Liver (tissue), 9 donors: ENCODE results near the gene ATXN1. TPM values are rescaled to one million over a fixed set of nuclear protein-coding genes. Genes with fewer than 3 reads are reported as not detected.

Experiments used
- DNase-seq: peaks from one replicate; pipeline ENCODE4 v3.0.0-alpha.2; 2017; ENCODE audit warnings: low spot score
- H3K27ac ChIP-seq, 2 donors: one replicate each; pipeline ENCODE4 v1.7.0; 2013; ENCODE audit warnings: inconsistent platforms in 2 of 2, low read length in 2 of 2, control low read depth in 1 of 2, low read depth in 1 of 2, mild to moderate bottlenecking in 1 of 2
- H3K27me3 ChIP-seq, 4 donors: one replicate each; pipeline versions ENCODE4 v1.6.1 to v1.7.0; 2013; ENCODE audit warnings: low read length in 3 of 4, inconsistent platforms in 1 of 4, mild to moderate bottlenecking in 1 of 4, moderate library complexity in 1 of 4; ENCODE audit not compliant: control insufficient read depth in 4 of 4, insufficient read depth in 4 of 4
- H3K36me3 ChIP-seq, 4 donors: one replicate each; pipeline versions ENCODE4 v1.6.1 to v1.7.0; 2013; ENCODE audit warnings: low read length in 3 of 4, mild to moderate bottlenecking in 3 of 4, low read depth in 1 of 4, moderate library complexity in 1 of 4; ENCODE audit not compliant: control insufficient read depth in 4 of 4, insufficient read depth in 3 of 4
- H3K4me1 ChIP-seq, 4 donors: one replicate each; pipeline versions ENCODE4 v1.6.1 to v1.7.0; 2013; ENCODE audit warnings: low read length in 3 of 4, mild to moderate bottlenecking in 3 of 4, moderate library complexity in 1 of 4; ENCODE audit not compliant: control insufficient read depth in 4 of 4, insufficient read depth in 4 of 4
- H3K4me3 ChIP-seq, 3 donors: one replicate each; pipeline versions ENCODE4 v1.6.1 to v1.7.0; 2013; ENCODE audit warnings: low read length in 3 of 3, control low read depth in 1 of 3, low read depth in 1 of 3, mild to moderate bottlenecking in 1 of 3
- H3K9ac ChIP-seq, 2 donors: one replicate each; pipeline ENCODE4 v1.7.0; 2013; ENCODE audit warnings: low read length in 2 of 2, mild to moderate bottlenecking in 2 of 2, moderate library complexity in 2 of 2, control low read depth in 1 of 2, low read depth in 1 of 2
- H3K9me3 ChIP-seq, 4 donors: one replicate each; pipeline versions ENCODE4 v1.6.1 to v1.7.0; 2013; ENCODE audit warnings: low read length in 3 of 4; ENCODE audit not compliant: control insufficient read depth in 4 of 4
- CTCF ChIP-seq: fragments of 150-350 bp; IDR thresholded peaks from 2 replicates; pipeline ENCODE4 v1.5.1; 2017; ENCODE audit warnings: improper control_type of control experiment, low read depth, low read length; ENCODE audit not compliant: missing input control
- EGR1 ChIP-seq, 2 donors: IDR thresholded peaks; 2 replicates each; pipeline ENCODE4 v1.6.1; 2016 to 2018; ENCODE audit warnings: antibody characterized with exemption in 2 of 2, low read depth in 2 of 2
- FOXA2 ChIP-seq: IDR thresholded peaks from 2 replicates; pipeline ENCODE4 v1.6.1; 2016; ENCODE audit warnings: antibody characterized with exemption
- GABPA ChIP-seq, 2 donors: IDR thresholded peaks in 1 of 2; conservative IDR thresholded peaks in 1 of 2; 2 replicates each; pipeline ENCODE4 v1.6.1; 2016; ENCODE audit warnings: antibody characterized with exemption in 2 of 2, mild to moderate bottlenecking in 1 of 2, moderate library complexity in 1 of 2
- HNF4A ChIP-seq, 2 donors: conservative IDR thresholded peaks; 2 replicates each; pipeline ENCODE4 v1.6.1; 2016; ENCODE audit warnings: antibody characterized with exemption in 2 of 2, mild to moderate bottlenecking in 2 of 2
- HNF4G ChIP-seq: IDR thresholded peaks from 2 replicates; pipeline ENCODE4 v1.6.1; 2016; ENCODE audit warnings: antibody characterized with exemption
- JUND ChIP-seq, 2 donors: IDR thresholded peaks; 2 replicates each; pipeline ENCODE4 v1.6.1; 2016; ENCODE audit warnings: antibody characterized with exemption in 2 of 2
- MAX ChIP-seq: IDR thresholded peaks from 2 replicates; pipeline ENCODE4 v1.6.1; 2016; ENCODE audit warnings: antibody characterized with exemption
- NR2F2 ChIP-seq: IDR thresholded peaks from 2 replicates; pipeline ENCODE4 v1.6.1; 2016; ENCODE audit warnings: antibody characterized with exemption
- RAD21 ChIP-seq, 2 donors: IDR thresholded peaks; 2 replicates each; pipeline ENCODE4 v1.6.1; 2016; ENCODE audit warnings: antibody characterized with exemption in 2 of 2, mild to moderate bottlenecking in 2 of 2
- REST ChIP-seq: IDR thresholded peaks from 2 replicates; pipeline ENCODE4 v1.6.1; 2016; ENCODE audit warnings: antibody characterized with exemption, mild to moderate bottlenecking
- RXRA ChIP-seq, 2 donors: IDR thresholded peaks; 2 replicates each; pipeline ENCODE4 v1.6.1; 2017 to 2018; ENCODE audit warnings: antibody characterized with exemption in 2 of 2, mild to moderate bottlenecking in 1 of 2
- SP1 ChIP-seq: IDR thresholded peaks from 2 replicates; pipeline ENCODE4 v1.6.1; 2018; ENCODE audit warnings: antibody characterized with exemption, mild to moderate bottlenecking
- TAF1 ChIP-seq: conservative IDR thresholded peaks from 2 replicates; pipeline ENCODE4 v1.6.1; 2016; ENCODE audit warnings: antibody characterized with exemption, mild to moderate bottlenecking
- YY1 ChIP-seq: IDR thresholded peaks from 2 replicates; pipeline ENCODE4 v1.6.1; 2016; ENCODE audit warnings: antibody characterized with exemption, mild to moderate bottlenecking
- WGBS: extraction: QIAGEN DNeasy Blood & Tissue Kit; methylation state at CpG from one replicate; pipeline ENCODE4 v1.1.7; 2013; 5-methylcytosine and 5-hydroxymethylcytosine counted together
- polyA plus RNA-seq, 2 donors: library from polyadenylated mRNA; stranded (reverse) in 1 of 2; unstranded in 1 of 2; fragments of 200-250 nt in 1 of 2; fragments of >200 nt in 1 of 2; fragmentation: Nextera tagmentation in 1 of 2; extraction: Ambion mirVana in 1 of 2; gene quantifications; one replicate each; pipeline versions ENCODE4 v1.2.1 to v1.2.3, GENCODE V29; 2013 to 2015
- total RNA-seq, 2 donors: library from RNA; depleted of rRNA; stranded (reverse); fragments of >200 nt; gene quantifications; one replicate each; pipeline ENCODE4 v1.2.3, GENCODE V29; 2014
- TF ChIP-seq, protein P1 (sequence below): IDR thresholded peaks from 2 replicates; pipeline ENCODE4 v1.6.1; 2016; ENCODE audit warnings: antibody characterized with exemption
- TF ChIP-seq, protein P2 (sequence below): IDR thresholded peaks from 2 replicates; pipeline ENCODE4 v1.6.1; 2016; ENCODE audit warnings: antibody characterized with exemption
- donor health status: healthy.
- donor health status: healthy.
- donor health status: healthy.
- donor health status: healthy.
- donor health status: healthy.

ATXN1 gene
- total and polyA plus RNA-seq, 4 donors, result 4.3 to 29.7 (median 8.2) TPM

GRCh38 chr6:16375843-16376242, 385.4 kb downstream of the ATXN1 start:
- WGBS, result 97% methylated on average over 3 of the region's 3 CpGs
- H3K9ac ChIP-seq, result no peak overlapping the region

GRCh38 chr6:16375206-16375605, 386.1 kb downstream of the ATXN1 start:
- DNase-seq, result no peak
- WGBS, result 95% methylated on average over 1 of the region's 1 CpG
- no peak overlapping the region for H3K9ac ChIP-seq
- no peaks in the 10 kb centered on the region for H3K27me3 ChIP-seq
- H3K36me3 ChIP-seq, result peaks cover 0 to 2% (median 0%) of the 10 kb centered on the region in 4 donors
- H3K27ac ChIP-seq, result no peak overlapping the region
- H3K9me3 ChIP-seq, result no peaks in the 10 kb centered on the region
- TF ChIP-seq, protein P1, sequence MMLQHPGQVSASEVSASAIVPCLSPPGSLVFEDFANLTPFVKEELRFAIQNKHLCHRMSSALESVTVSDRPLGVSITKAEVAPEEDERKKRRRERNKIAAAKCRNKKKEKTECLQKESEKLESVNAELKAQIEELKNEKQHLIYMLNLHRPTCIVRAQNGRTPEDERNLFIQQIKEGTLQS, result no peak
- TF ChIP-seq HNF4A (conservative IDR thresholded peaks at IDR 0.05) (no peak), FOXA2 (no peak), MAX (no peak), NR2F2 (no peak), RXRA (IDR thresholded peaks at IDR 0.05) (no peak), GABPA (IDR thresholded peaks at IDR 0.05 in 1 of 2, conservative IDR thresholded peaks at IDR 0.05 in 1 of 2) (no peak), JUND (IDR thresholded peaks at IDR 0.05) (no peak), HNF4G (no peak), CTCF (no peak), TAF1 (no peak), REST (no peak), EGR1 (IDR thresholded peaks at IDR 0.05; ENCODE audit: low read depth in 2 of 2) (no peak), SP1 (no peak), RAD21 (IDR thresholded peaks at IDR 0.05) (no peak), YY1 (no peak)
- TF ChIP-seq, protein P2, sequence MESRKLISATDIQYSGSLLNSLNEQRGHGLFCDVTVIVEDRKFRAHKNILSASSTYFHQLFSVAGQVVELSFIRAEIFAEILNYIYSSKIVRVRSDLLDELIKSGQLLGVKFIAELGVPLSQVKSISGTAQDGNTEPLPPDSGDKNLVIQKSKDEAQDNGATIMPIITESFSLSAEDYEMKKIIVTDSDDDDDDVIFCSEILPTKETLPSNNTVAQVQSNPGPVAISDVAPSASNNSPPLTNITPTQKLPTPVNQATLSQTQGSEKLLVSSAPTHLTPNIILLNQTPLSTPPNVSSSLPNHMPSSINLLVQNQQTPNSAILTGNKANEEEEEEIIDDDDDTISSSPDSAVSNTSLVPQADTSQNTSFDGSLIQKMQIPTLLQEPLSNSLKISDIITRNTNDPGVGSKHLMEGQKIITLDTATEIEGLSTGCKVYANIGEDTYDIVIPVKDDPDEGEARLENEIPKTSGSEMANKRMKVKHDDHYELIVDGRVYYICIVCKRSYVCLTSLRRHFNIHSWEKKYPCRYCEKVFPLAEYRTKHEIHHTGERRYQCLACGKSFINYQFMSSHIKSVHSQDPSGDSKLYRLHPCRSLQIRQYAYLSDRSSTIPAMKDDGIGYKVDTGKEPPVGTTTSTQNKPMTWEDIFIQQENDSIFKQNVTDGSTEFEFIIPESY, result no peak
- no peaks in the 10 kb centered on the region for H3K4me1 ChIP-seq
- H3K4me3 ChIP-seq, result no peak overlapping the region

More at GRCh38 chr6:16375843-16376242, 385.4 kb downstream of the ATXN1 start:
- no peaks in the 10 kb centered on the region for H3K27me3 ChIP-seq
- H3K9me3 ChIP-seq, result no peaks in the 10 kb centered on the region
- no peak for DNase-seq
- no peak for TF ChIP-seq GABPA (IDR thresholded peaks at IDR 0.05 in 1 of 2, conservative IDR thresholded peaks at IDR 0.05 in 1 of 2)
- no peak for TF ChIP-seq MAX
- H3K27ac ChIP-seq, result no peak overlapping the region
- no peak overlapping the region for H3K4me3 ChIP-seq
- H3K36me3 ChIP-seq, result peaks cover 0 to 2% (median 0%) of the 10 kb centered on the region in 4 donors
- H3K4me1 ChIP-seq, result no peaks in the 10 kb centered on the region
